Bronchial epithelial cell (primary cell): ENCODE data around the gene USP49. TPM values are rescaled to one million over a fixed set of nuclear protein-coding genes. Genes with fewer than 3 reads are reported as not detected.

Experiments used
- DNase-seq: peaks from one replicate; pipeline ENCODE4 v3.0.0-alpha.2; 2010; ENCODE audit warnings: low read depth
- FAIRE-seq: peaks from 2 replicates; lab custom pipeline; 2011; peaks lifted over from hg19 to GRCh38; lab: Jason Lieb, UNC
- H3K27me3 ChIP-seq: 2 replicates; pipeline ENCODE4 v1.5.1; 2011; ENCODE audit warnings: low read length; ENCODE audit not compliant: control insufficient read depth, insufficient read depth
- H3K36me3 ChIP-seq: 2 replicates; pipeline ENCODE4 v1.5.1; 2011; ENCODE audit warnings: low read length; ENCODE audit not compliant: control insufficient read depth, insufficient read depth
- H3K4me3 ChIP-seq: 2 replicates; pipeline ENCODE4 v1.5.1; 2011; ENCODE audit warnings: mild to moderate bottlenecking, low read depth, low read length, control low read depth
- total RNA-seq: library from RNA; depleted of rRNA; stranded (reverse); fragments of >200 nt; gene quantifications from 2 replicates; pipeline ENCODE4 v1.2.1, GENCODE V29; 2014
- TF ChIP-seq, protein P1 (sequence below): IDR thresholded peaks from 2 replicates; pipeline ENCODE4 v1.5.1; 2011; ENCODE audit warnings: mild to moderate bottlenecking, moderate library complexity, low read length, control low read depth, inconsistent platforms; ENCODE audit not compliant: insufficient read depth, severe bottlenecking

Gene USP49
- total RNA-seq, 1 donor from 2014 or later: 1.6 TPM

DNA sequence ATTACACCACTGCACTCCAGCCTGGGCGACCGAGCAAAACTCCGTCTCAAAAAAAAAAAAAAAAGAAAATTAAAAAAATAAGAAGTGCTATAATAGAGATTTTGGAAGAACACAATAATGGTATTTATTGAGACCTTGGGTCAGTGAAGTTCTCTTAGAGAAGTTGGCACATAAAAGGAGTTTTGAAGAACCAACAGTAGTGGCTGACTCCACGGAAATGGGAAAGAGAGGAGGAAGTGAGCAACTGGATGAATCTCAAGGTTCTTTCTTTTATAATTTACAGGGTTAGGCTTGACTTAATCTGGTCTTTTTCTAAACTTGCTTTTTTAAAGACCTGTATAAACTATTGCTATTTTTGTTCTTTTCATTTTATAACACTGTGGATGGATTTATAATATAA is 54.8 kb downstream of the USP49 start:
- no peak for FAIRE-seq
- H3K4me3 ChIP-seq: no peak overlapping the region
- H3K27me3 ChIP-seq: no peaks in the 10 kb centered on the region
- H3K36me3 ChIP-seq: no peaks in the 10 kb centered on the region
- TF ChIP-seq, protein P1, sequence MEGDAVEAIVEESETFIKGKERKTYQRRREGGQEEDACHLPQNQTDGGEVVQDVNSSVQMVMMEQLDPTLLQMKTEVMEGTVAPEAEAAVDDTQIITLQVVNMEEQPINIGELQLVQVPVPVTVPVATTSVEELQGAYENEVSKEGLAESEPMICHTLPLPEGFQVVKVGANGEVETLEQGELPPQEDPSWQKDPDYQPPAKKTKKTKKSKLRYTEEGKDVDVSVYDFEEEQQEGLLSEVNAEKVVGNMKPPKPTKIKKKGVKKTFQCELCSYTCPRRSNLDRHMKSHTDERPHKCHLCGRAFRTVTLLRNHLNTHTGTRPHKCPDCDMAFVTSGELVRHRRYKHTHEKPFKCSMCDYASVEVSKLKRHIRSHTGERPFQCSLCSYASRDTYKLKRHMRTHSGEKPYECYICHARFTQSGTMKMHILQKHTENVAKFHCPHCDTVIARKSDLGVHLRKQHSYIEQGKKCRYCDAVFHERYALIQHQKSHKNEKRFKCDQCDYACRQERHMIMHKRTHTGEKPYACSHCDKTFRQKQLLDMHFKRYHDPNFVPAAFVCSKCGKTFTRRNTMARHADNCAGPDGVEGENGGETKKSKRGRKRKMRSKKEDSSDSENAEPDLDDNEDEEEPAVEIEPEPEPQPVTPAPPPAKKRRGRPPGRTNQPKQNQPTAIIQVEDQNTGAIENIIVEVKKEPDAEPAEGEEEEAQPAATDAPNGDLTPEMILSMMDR: no peak
- no peak for DNase-seq

DNA sequence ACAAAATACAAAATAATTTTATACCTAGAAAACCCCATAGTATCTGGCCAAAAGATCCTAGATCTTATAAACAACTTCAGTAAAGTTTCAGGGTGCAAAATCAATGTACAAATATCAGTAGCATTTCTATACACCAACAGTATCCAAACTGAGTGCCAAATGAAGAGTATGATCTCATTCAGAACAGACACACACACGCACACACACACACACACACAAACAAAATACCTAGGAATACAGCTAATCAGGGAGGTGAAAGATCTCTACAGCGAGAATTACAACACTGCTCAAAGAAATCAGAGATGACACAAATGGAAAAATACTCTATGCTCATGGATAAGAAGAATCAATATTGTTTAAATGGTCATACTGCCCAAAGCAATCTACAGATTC is 58.5 kb downstream of the USP49 start:
- no peak for FAIRE-seq
- Histone ChIP-seq H3K36me3 (no peaks in the 10 kb centered on the region), H3K27me3 (no peaks in the 10 kb centered on the region), H3K4me3 (no peak overlapping the region)
- TF ChIP-seq, protein P1: no peak
- peak; percentile 24 for DNase-seq

DNA sequence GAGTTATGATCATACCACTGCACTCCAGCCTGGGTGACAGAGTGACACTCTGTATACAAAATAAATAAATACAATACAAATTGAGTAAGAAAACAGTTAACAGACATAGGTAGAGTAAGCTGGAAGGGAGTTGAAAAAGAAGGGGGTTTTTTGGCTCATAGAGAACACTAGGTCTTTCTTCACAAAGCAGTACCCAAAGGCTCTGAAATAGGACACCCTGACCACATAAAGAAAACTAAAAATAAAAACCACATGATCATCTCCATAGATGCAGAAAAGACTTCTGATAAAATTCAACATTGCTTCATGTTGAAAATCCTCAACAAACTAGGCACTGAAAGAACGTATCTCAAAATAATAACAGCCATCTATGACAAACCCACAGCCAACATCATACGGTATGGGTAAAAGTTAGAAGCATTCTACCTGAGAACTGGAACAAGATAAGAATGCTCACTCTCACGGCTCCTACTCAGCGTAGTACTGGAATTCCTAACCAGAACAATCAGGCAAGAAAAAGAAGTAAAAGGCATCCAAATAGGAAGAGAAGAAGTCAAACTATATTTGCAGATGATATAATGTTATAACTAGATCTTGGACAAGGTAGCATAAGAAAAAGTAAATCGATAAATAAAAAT is 59.0 kb downstream of the USP49 start:
- no peak for DNase-seq
- Histone ChIP-seq H3K36me3 (no peaks in the 10 kb centered on the region), H3K27me3 (no peaks in the 10 kb centered on the region), H3K4me3 (no peak overlapping the region)
- TF ChIP-seq, protein P1: no peak
- FAIRE-seq: no peak

DNA sequence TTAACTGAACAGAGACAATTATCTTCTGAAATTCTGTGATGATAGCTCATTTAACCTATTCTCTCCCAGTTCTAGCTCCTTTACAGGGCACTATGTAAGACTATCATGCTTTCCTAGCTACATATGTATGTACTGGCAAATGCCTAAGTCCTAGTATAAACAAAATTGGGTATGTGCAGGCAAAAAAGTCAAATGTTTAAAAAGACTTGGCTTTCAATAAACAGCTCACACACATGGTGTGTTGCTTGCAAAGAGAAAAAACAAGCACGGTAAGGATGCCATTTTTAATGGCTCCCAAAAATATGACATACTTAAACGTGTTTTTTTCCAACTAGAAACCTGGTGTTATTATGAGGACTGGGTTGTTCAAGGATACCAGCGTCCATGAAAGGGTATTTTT is 62.9 kb downstream of the USP49 start:
- FAIRE-seq: no peak
- TF ChIP-seq, protein P1: no peak

DNA sequence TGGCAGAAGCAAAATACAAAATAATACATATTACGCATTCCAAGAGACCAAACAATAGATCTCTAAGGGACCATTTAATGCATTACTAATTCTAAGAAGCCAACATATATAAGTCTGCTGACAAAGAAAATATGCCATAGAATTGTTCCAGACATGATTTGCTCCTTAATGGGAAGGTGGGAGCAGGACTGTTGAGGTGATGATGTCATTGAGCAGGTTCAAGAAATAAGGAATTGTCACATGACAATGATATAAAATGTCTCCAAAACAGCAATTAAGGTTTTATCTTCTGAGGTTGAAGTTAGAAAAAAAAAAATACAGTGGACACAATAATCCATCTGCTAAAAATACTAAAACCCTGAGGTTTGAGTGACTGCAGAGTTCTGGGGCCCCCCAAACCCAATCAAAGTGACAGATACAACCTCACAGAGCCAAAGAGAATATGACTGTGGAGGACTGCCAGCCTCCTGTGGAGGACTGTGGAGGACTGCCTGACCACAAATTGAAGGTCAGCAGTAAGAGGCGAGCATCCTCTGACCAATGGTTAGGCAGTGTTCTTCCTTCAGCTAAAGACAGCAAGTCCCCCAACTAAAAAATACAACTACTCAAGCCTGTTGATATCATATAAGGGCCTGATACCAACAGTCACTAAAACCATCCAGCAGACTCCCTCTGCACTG is 68.7 kb downstream of the USP49 start:
- Histone ChIP-seq H3K4me3 (no peak overlapping the region), H3K36me3 (no peaks in the 10 kb centered on the region), H3K27me3 (no peaks in the 10 kb centered on the region)
- FAIRE-seq (no peak), DNase-seq (no peak)
- TF ChIP-seq, protein P1: no peak

More for the DNA sequence above, 62.9 kb downstream of the USP49 start:
- DNase-seq: no peak
- Histone ChIP-seq H3K36me3 (no peaks in the 10 kb centered on the region), H3K4me3 (no peak overlapping the region), H3K27me3 (no peaks in the 10 kb centered on the region)
